ENCODE data around the gene TNFRSF19.

TNFRSF19 gene

DNA sequence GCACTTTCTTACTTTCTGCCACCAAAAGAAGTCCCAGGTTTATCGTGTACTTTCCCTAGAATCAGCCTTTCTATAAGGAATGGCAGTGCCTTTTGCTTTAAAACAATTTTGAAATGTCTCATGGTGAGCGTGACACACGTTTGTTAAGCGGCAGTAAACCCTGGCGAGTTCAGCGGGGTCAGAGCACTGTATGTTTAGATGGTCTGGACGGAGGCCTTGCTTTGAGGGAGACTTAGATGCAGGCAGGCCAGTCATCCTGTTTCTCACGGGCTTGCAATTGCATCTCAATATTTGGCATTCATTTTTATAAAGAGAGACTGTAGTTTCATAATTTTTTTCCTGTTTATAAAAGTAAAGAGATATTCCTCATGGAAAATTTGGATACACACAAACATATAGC, 96.4 kb downstream of the TNFRSF19 start:
- DNase-seq (ENCODE audit: low read depth): no peak
- TF ChIP-seq CTCF (conservative IDR thresholded peaks at IDR 0.05; ENCODE audit: control insufficient read depth, insufficient read depth, low read depth, low read length): no peak
- no peak overlapping the region for H3K4me3 ChIP-seq (ENCODE audit: control insufficient read depth, low read depth, low read length)

- H3K4me3 ChIP-seq (ENCODE audit: control insufficient read depth, low read depth, low read length): no peak overlapping the region
- TF ChIP-seq CTCF (conservative IDR thresholded peaks at IDR 0.05; ENCODE audit: control insufficient read depth, insufficient read depth, low read depth, low read length): no peak
- DNase-seq (ENCODE audit: low read depth): no peak
These were observed 97.5 kb downstream of the TNFRSF19 start for GRCh38 chr13:23667750-23668149.

DNA sequence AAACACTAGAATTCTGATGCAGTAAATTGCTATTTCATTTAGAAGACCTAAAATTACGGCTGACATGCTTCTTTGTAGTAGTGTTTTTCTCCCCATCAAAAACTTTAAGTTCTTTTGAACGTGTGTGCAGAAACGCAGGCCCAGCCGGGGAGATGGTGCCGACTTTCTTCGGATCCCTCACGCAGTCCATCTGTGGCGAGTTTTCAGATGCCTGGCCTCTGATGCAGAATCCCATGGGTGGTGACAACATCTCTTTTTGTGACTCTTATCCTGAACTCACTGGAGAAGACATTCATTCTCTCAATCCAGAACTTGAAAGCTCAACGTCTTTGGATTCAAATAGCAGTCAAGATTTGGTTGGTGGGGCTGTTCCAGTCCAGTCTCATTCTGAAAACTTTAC, 98.3 kb downstream of the TNFRSF19 start:
- no peak overlapping the region for H3K4me3 ChIP-seq (ENCODE audit: control insufficient read depth, low read depth, low read length)
- no peak for DNase-seq (ENCODE audit: low read depth)
- no peak for TF ChIP-seq CTCF (conservative IDR thresholded peaks at IDR 0.05; ENCODE audit: control insufficient read depth, insufficient read depth, low read depth, low read length)

DNA sequence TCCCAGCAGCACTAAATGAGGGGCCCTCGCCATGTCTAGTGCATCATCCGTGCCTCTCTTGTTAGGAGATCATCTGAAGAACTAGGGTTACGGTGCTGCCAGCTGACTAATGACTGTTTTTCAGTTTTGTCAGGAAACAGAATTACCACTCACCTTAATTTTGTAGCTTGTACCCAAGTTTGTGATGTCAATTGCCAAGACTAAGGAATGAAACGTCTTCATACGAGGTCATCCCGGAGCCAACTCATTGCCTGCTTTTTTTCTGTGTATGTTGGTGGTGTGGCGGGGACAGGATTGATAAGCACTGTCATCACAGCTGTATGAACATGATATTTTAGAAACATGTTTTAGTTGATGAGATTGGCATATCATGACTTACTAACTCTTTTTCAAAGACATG, 100.6 kb downstream of the TNFRSF19 start:
- DNase-seq (ENCODE audit: low read depth): peak; percentile 65
- H3K4me3 ChIP-seq (ENCODE audit: control insufficient read depth, low read depth, low read length): no peak overlapping the region
- no peak for TF ChIP-seq CTCF (conservative IDR thresholded peaks at IDR 0.05; ENCODE audit: control insufficient read depth, insufficient read depth, low read depth, low read length)

- no peak for TF ChIP-seq CTCF (conservative IDR thresholded peaks at IDR 0.05; ENCODE audit: control insufficient read depth, insufficient read depth, low read depth, low read length)
- peak; percentile 73 for DNase-seq (ENCODE audit: low read depth)
- no peak overlapping the region for H3K4me3 ChIP-seq (ENCODE audit: control insufficient read depth, low read depth, low read length)
These were observed 101.2 kb downstream of the TNFRSF19 start for GRCh38 chr13:23671377-23671776.

GRCh38 chr13:23671897-23672296, 101.7 kb downstream of the TNFRSF19 start:
- DNase-seq (ENCODE audit: low read depth): peak; percentile 93
- TF ChIP-seq CTCF (conservative IDR thresholded peaks at IDR 0.05; ENCODE audit: control insufficient read depth, insufficient read depth, low read depth, low read length): no peak
- no peak overlapping the region for H3K4me3 ChIP-seq (ENCODE audit: control insufficient read depth, low read depth, low read length)

- H3K4me3 ChIP-seq (ENCODE audit: control insufficient read depth, low read depth, low read length): no peak overlapping the region
- DNase-seq (ENCODE audit: low read depth): no peak
- TF ChIP-seq CTCF (conservative IDR thresholded peaks at IDR 0.05; ENCODE audit: control insufficient read depth, insufficient read depth, low read depth, low read length): no peak
These were observed 102.4 kb downstream of the TNFRSF19 start for GRCh38 chr13:23672616-23673015.
